Measurements from ENCODE around the gene MAGI1. TPM values are rescaled to one million over a fixed set of nuclear protein-coding genes. Genes with fewer than 3 reads are reported as not detected.

Gene MAGI1
- total RNA-seq, 2 experiments from 2014 or later = 0.47 to 0.51 TPM

- ATAC-seq (no peak), DNase-seq (no peak)
- Mint-ChIP-seq H3K36me3 (ENCODE audit: low read depth) (no peaks in the 10 kb centered on the region), H3K4me3 (no peak overlapping the region), H3K9me3 (no peaks in the 10 kb centered on the region), H3K27ac (no peak overlapping the region), H3K27me3 (no peaks in the 10 kb centered on the region), H3K4me1 (ENCODE audit: low read depth) (no peaks in the 10 kb centered on the region)
- intact Hi-C loops (cut with micrococcal nuclease) = no loop called here
- ChIA-PET CTCF (no interaction called here), POLR2A (no interaction called here)
- TF ChIP-seq, protein P1, sequence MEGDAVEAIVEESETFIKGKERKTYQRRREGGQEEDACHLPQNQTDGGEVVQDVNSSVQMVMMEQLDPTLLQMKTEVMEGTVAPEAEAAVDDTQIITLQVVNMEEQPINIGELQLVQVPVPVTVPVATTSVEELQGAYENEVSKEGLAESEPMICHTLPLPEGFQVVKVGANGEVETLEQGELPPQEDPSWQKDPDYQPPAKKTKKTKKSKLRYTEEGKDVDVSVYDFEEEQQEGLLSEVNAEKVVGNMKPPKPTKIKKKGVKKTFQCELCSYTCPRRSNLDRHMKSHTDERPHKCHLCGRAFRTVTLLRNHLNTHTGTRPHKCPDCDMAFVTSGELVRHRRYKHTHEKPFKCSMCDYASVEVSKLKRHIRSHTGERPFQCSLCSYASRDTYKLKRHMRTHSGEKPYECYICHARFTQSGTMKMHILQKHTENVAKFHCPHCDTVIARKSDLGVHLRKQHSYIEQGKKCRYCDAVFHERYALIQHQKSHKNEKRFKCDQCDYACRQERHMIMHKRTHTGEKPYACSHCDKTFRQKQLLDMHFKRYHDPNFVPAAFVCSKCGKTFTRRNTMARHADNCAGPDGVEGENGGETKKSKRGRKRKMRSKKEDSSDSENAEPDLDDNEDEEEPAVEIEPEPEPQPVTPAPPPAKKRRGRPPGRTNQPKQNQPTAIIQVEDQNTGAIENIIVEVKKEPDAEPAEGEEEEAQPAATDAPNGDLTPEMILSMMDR (IDR thresholded peaks at IDR 0.05) = no peak
These were observed 245.1 kb downstream of the MAGI1 start for GRCh38 chr3:65793495-65794200.

- CTCF ChIA-PET = no interaction called here
- DNase-seq (no peak), ATAC-seq (no peak)
- TF ChIP-seq, protein P1 (IDR thresholded peaks at IDR 0.05) = no peak
- no peaks in the 10 kb centered on the region for H3K27me3 Mint-ChIP-seq
- no peaks in the 10 kb centered on the region for H3K4me1 Mint-ChIP-seq (ENCODE audit: low read depth)
- no peak overlapping the region for H3K27ac Mint-ChIP-seq
- intact Hi-C loops (cut with micrococcal nuclease) = no loop called here
- H3K36me3 Mint-ChIP-seq (ENCODE audit: low read depth) = no peaks in the 10 kb centered on the region
- H3K9me3 Mint-ChIP-seq = no peaks in the 10 kb centered on the region
- H3K4me3 Mint-ChIP-seq = no peak overlapping the region
- POLR2A ChIA-PET = interaction anchor here (0.5 kb wide), 1 partner anchor 12 kb away, joined by 3 read pairs; no protein-coding TSS in a partner anchor
These were observed 250.3 kb downstream of the MAGI1 start for GRCh38 chr3:65788461-65788860.

DNA sequence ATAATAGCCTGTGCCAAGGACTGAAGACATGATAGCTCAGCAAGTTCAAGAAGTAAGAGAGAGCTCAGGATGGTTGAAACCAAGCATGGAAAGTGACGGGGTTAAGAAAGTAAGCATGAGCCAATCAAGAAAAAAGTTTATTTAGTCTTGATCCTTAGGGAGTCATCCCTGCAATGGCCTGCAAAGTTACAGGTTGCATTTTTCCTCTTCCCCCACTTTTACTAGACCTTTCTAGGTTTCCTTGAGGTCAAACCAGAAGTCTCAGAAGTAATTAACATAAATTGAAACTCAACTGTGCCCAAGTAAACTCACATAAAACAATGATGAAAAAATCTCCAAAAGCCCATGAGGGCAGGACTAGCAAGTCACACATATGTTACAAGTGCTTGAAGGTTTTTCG, 250.9 kb downstream of the MAGI1 start:
- H3K27me3 Mint-ChIP-seq = no peaks in the 10 kb centered on the region
- no peak overlapping the region for H3K4me3 Mint-ChIP-seq
- ATAC-seq (no peak), DNase-seq (no peak)
- no peaks in the 10 kb centered on the region for H3K9me3 Mint-ChIP-seq
- no peaks in the 10 kb centered on the region for H3K36me3 Mint-ChIP-seq (ENCODE audit: low read depth)
- intact Hi-C loops (cut with micrococcal nuclease) = no loop called here
- TF ChIP-seq, protein P1 (IDR thresholded peaks at IDR 0.05) = no peak
- H3K27ac Mint-ChIP-seq = no peak overlapping the region
- POLR2A ChIA-PET = no interaction called here
- CTCF ChIA-PET = no interaction called here
- H3K4me1 Mint-ChIP-seq (ENCODE audit: low read depth) = no peaks in the 10 kb centered on the region

DNA sequence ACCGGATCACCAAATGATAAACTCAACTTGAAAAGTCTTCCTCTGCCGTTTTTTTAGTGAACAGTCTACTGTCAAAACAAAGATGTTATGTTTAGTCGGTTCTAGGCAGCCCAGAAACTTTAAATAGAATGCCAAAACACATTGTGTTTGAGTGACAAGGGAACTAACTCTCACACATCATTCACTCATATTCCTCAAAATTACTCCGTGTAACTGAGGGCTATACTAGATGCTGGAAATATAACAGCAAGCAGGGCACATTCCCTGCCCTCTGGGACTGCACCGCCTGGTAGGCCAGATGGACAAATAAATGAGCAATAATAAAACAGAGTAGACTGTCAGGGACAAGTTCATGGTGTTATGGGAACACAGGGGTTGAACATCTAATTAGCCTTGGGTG, 251.4 kb downstream of the MAGI1 start:
- ATAC-seq (no peak), DNase-seq (no peak)
- ChIA-PET CTCF (no interaction called here), POLR2A (no interaction called here)
- no peak overlapping the region for H3K4me3 Mint-ChIP-seq
- intact Hi-C loops (cut with micrococcal nuclease) = no loop called here
- no peaks in the 10 kb centered on the region for H3K36me3 Mint-ChIP-seq (ENCODE audit: low read depth)
- no peaks in the 10 kb centered on the region for H3K27me3 Mint-ChIP-seq
- H3K4me1 Mint-ChIP-seq (ENCODE audit: low read depth) = no peaks in the 10 kb centered on the region
- H3K27ac Mint-ChIP-seq = no peak overlapping the region
- TF ChIP-seq, protein P1 (IDR thresholded peaks at IDR 0.05) = no peak
- H3K9me3 Mint-ChIP-seq = no peaks in the 10 kb centered on the region

DNA sequence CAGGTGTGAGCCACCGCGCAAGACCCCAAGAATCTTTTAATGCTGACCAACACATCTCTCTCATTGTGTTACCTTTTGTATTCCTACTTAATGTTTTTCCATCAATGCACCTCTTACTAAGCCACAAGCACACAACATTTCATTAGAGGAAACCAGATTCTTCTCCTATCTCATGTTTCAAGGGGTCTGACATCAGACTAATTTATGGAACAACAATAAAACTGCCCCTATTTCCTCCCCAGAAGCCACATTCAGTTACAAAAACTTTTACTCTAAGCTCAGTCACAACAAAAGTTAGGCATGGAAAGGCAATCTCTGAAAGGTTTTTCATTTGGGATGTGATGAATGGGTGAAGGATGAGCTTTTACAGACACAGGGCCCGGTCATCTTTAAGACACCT, 251.8 kb downstream of the MAGI1 start:
- ATAC-seq = no peak
- TF ChIP-seq, protein P1 (IDR thresholded peaks at IDR 0.05) = no peak
- ChIA-PET CTCF (no interaction called here), POLR2A (no interaction called here)
- Mint-ChIP-seq H3K9me3 (no peaks in the 10 kb centered on the region), H3K36me3 (ENCODE audit: low read depth) (no peaks in the 10 kb centered on the region), H3K4me1 (ENCODE audit: low read depth) (no peaks in the 10 kb centered on the region), H3K27ac (no peak overlapping the region), H3K4me3 (no peak overlapping the region), H3K27me3 (no peaks in the 10 kb centered on the region)
- DNase-seq = no peak
- intact Hi-C loops (cut with micrococcal nuclease) = no loop called here
